Cardiac fibroblast (primary cell): ENCODE results near the gene ANXA6.

Experiments used
- DNase-seq, 2 donors: peaks; one replicate each; pipeline versions ENCODE4 v3.0.0 to v3.0.0-alpha.2; 2010; ENCODE audit warnings: low read depth in 2 of 2
- H3K4me3 ChIP-seq, 2 donors: replicated peaks in 1 of 2; 1 replicate in 1 of 2; 2 replicates in 1 of 2; pipeline ENCODE4 v1.5.1; 2011; ENCODE audit warnings: low read depth in 2 of 2, low read length in 2 of 2, mild to moderate bottlenecking in 2 of 2, moderate library complexity in 1 of 2
- CTCF ChIP-seq: IDR thresholded peaks from one replicate; pipeline ENCODE4 v1.5.1; 2011; ENCODE audit warnings: low read depth, mild to moderate bottlenecking, low read length, inconsistent platforms

Gene ANXA6

GRCh38 chr5:151058301-151058700 lies 99.3 kb downstream of the ANXA6 start:
- peak; percentile 23 for TF ChIP-seq CTCF

GRCh38 chr5:151056379-151057325 lies 100.9 kb downstream of the ANXA6 start:
- TF ChIP-seq CTCF: no peak
- H3K4me3 ChIP-seq: no peak overlapping the region
- DNase-seq: no peak

More at GRCh38 chr5:151058301-151058700, 99.3 kb downstream of the ANXA6 start:
- no peak for DNase-seq
- H3K4me3 ChIP-seq: no peak overlapping the region

- TF ChIP-seq CTCF: no peak
- no peak overlapping the region for H3K4me3 ChIP-seq
- DNase-seq: no peak
Observed at GRCh38 chr5:151055336-151055735, 102.2 kb downstream of the ANXA6 start.

GRCh38 chr5:151054709-151055108 lies 102.9 kb downstream of the ANXA6 start:
- DNase-seq: no peak
- H3K4me3 ChIP-seq: no peak overlapping the region
- no peak for TF ChIP-seq CTCF

- DNase-seq: peak in 1 of 2 donors; percentile 51
- no peak overlapping the region for H3K4me3 ChIP-seq
- no peak for TF ChIP-seq CTCF
Observed at GRCh38 chr5:151053796-151054462, 103.7 kb downstream of the ANXA6 start.

- no peak for DNase-seq
- H3K4me3 ChIP-seq: no peak overlapping the region
- no peak for TF ChIP-seq CTCF
Observed at GRCh38 chr5:151052836-151053235, 104.7 kb downstream of the ANXA6 start.
